Keratinocyte (primary cell): ENCODE measurements around the gene PSMB11. TPM values are rescaled to one million over a fixed set of nuclear protein-coding genes. Genes with fewer than 3 reads are reported as not detected.

Experiments
- DNase-seq: peaks from one replicate; pipeline ENCODE4 v3.0.0-alpha.2; 2011; ENCODE audit warnings: low read depth, missing footprints, low spot score
- FAIRE-seq: peaks from 2 replicates; lab custom pipeline; 2011; peaks lifted over from hg19 to GRCh38; lab: Jason Lieb, UNC
- H2AFZ ChIP-seq: 2 replicates; pipeline ENCODE4 v1.6.0; 2012; ENCODE audit warnings: low read length, control low read depth, inconsistent platforms; ENCODE audit not compliant: control insufficient read depth
- H3K27ac ChIP-seq: 2 replicates; pipeline ENCODE4 v1.5.1; 2011; ENCODE audit warnings: low read length; ENCODE audit not compliant: control insufficient read depth, insufficient read depth
- H3K27me3 ChIP-seq: 3 replicates; pipeline ENCODE4 v1.6.0; 2011; ENCODE audit warnings: low read length; ENCODE audit not compliant: control insufficient read depth, insufficient read depth; ENCODE audit errors: extremely low read depth
- H3K36me3 ChIP-seq, 2 experiments: 2 replicates in 1 of 2; 3 replicates in 1 of 2; pipeline ENCODE4 v1.5.1; 2011; ENCODE audit warnings: low read length in 2 of 2, mild to moderate bottlenecking in 1 of 2; ENCODE audit not compliant: control insufficient read depth in 2 of 2, insufficient read depth in 2 of 2; ENCODE audit errors: extremely low read depth in 1 of 2
- H3K4me1 ChIP-seq: 3 replicates; pipeline ENCODE4 v1.5.1; 2011; ENCODE audit warnings: low read length; ENCODE audit not compliant: control insufficient read depth, insufficient read depth; ENCODE audit errors: extremely low read depth
- H3K4me2 ChIP-seq: 3 replicates; pipeline ENCODE4 v1.6.0; 2011; ENCODE audit warnings: low read depth, low read length; ENCODE audit not compliant: control insufficient read depth, insufficient read depth; ENCODE audit errors: extremely low read depth
- H3K4me3 ChIP-seq, 3 experiments: fragments of 200-600 bp in 1 of 3; sonication (generic) in 1 of 3; 2 replicates in 2 of 3; 3 replicates in 1 of 3; pipeline ENCODE4 v1.5.1; 2011 to 2016; ENCODE audit warnings: low read length in 3 of 3, mild to moderate bottlenecking in 3 of 3, control low read depth in 2 of 3, inconsistent platforms in 1 of 3, low read depth in 1 of 3, mixed read lengths in 1 of 3, mixed run types in 1 of 3, moderate library complexity in 1 of 3; ENCODE audit not compliant: control insufficient read depth in 2 of 3, insufficient read depth in 2 of 3; ENCODE audit errors: extremely low read depth in 1 of 3
- H3K79me2 ChIP-seq: 2 replicates; pipeline ENCODE4 v1.6.0; 2012; ENCODE audit warnings: low read length; ENCODE audit not compliant: control insufficient read depth, insufficient read depth
- H3K9ac ChIP-seq: 3 replicates; pipeline ENCODE4 v1.6.0; 2011; ENCODE audit warnings: low read length; ENCODE audit not compliant: control insufficient read depth, insufficient read depth; ENCODE audit errors: extremely low read depth
- H3K9me1 ChIP-seq: 3 replicates; pipeline ENCODE4 v1.6.0; 2011; ENCODE audit warnings: low read length; ENCODE audit not compliant: control insufficient read depth, insufficient read depth; ENCODE audit errors: extremely low read depth
- H3K9me3 ChIP-seq: 2 replicates; pipeline ENCODE4 v1.5.1; 2012; ENCODE audit warnings: low read depth, low read length; ENCODE audit not compliant: control insufficient read depth
- H4K20me1 ChIP-seq: 3 replicates; pipeline ENCODE4 v1.6.0; 2011; ENCODE audit warnings: low read length; ENCODE audit not compliant: control insufficient read depth, insufficient read depth; ENCODE audit errors: extremely low read depth
- EZH2 ChIP-seq: IDR thresholded peaks from one replicate; pipeline ENCODE4 v1.6.1; 2012; ENCODE audit warnings: inconsistent platforms, mild to moderate bottlenecking, low read length, moderate library complexity
- dilution Hi-C: fragments of 300-500 bp; cut with MboI; formaldehyde crosslinking; loops from one replicate; pipeline ENCODE4 v1.7.0; 2020; ENCODE audit warnings: low sequenced_read_pairs; ENCODE audit not compliant: extremely low pct_ligation_motif_present
- polyA plus RNA-seq, 5 experiments: library from polyadenylated mRNA; depleted of rRNA in 3 of 5; stranded (reverse) in 3 of 5; stranded (forward) in 1 of 5; unstranded in 1 of 5; fragments of >200 nt; gene quantifications; 1 replicate in 1 of 5; 2 replicates in 3 of 5; 3 replicates in 1 of 5; pipeline versions ENCODE4 v1.2.1 to v1.2.3, GENCODE V29; 2011 to 2012; ENCODE audit warnings: missing spikeins in 2 of 5, low read depth in 1 of 5, low replicate concordance in 1 of 5
- TF ChIP-seq, protein P1 (sequence below), 3 experiments: IDR thresholded peaks in 1 of 3; conservative IDR thresholded peaks in 1 of 3; optimal IDR thresholded peaks in 1 of 3; 2 replicates in 2 of 3; 3 replicates in 1 of 3; pipeline versions ENCODE3 to v1.5.1; 2011; ENCODE audit warnings: low read length in 3 of 3, mild to moderate bottlenecking in 3 of 3, moderate library complexity in 2 of 3, control low read depth in 1 of 3, inconsistent platforms in 1 of 3; ENCODE audit not compliant: insufficient read depth in 2 of 3; ENCODE audit errors: extremely low read depth in 1 of 3

PSMB11 gene
- polyA plus RNA-seq, 1 donor (not counting 4 experiments of a cell fraction or from before 2014, with no cell fraction given), result not detected

DNA sequence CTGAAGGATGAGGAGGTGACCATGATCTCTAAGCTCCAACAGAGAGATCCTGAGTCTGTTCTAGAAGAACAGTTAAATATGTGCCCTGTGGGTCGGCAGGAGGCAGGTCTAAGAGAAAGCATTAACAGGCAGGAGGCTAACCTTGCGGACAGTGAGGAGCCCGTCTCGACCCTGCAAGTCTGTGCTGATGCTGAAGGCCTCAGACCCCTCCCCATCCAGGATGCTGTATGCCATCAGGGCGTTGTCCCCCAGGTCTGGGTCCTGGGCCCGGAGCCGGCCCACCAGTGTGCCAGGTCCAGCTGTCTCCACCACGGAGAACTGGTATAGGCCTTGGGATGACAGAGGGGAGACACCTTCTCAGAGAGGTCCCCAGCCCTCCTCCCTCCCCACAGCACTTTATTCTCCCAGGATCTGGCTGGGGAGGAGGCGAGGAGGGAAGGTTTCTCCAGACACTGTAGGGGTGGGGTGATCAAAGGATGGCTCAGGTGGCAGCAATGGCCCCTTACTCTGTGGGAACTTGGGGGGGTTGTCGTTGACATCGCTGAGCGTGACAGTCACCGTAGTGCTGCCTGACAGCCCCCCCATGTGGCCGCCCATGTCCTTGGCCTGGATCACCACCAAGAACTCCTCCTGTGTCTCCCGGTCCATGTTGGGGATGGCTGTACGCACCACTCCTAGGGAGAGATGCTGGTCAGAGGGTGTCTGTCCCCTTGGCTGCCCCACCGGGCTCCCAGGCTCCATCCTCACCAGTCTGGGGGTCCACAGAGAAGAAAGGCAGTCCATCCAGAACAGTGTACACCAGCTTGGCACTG is 12.2 kb downstream of the PSMB11 start:
- H3K9ac ChIP-seq, result no peak overlapping the region
- TF ChIP-seq, protein P1, sequence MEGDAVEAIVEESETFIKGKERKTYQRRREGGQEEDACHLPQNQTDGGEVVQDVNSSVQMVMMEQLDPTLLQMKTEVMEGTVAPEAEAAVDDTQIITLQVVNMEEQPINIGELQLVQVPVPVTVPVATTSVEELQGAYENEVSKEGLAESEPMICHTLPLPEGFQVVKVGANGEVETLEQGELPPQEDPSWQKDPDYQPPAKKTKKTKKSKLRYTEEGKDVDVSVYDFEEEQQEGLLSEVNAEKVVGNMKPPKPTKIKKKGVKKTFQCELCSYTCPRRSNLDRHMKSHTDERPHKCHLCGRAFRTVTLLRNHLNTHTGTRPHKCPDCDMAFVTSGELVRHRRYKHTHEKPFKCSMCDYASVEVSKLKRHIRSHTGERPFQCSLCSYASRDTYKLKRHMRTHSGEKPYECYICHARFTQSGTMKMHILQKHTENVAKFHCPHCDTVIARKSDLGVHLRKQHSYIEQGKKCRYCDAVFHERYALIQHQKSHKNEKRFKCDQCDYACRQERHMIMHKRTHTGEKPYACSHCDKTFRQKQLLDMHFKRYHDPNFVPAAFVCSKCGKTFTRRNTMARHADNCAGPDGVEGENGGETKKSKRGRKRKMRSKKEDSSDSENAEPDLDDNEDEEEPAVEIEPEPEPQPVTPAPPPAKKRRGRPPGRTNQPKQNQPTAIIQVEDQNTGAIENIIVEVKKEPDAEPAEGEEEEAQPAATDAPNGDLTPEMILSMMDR (optimal IDR thresholded peaks at IDR 0.05 in 1 of 3, IDR thresholded peaks at IDR 0.05 in 1 of 3, conservative IDR thresholded peaks at IDR 0.05 in 1 of 3; ENCODE audit: extremely low read depth in 1 of 3, insufficient read depth in 2 of 3, low read length in 3 of 3), result peak in 1 of 3 experiments; percentile 40
- TF ChIP-seq EZH2, result no peak
- no peak overlapping the region for H3K27ac ChIP-seq
- no peak overlapping the region for H2AFZ ChIP-seq
- dilution Hi-C loops, result no loop called here
- H3K36me3 ChIP-seq, result peaks cover 2 to 5% of the 10 kb centered on the region in 2 experiments
- no peak overlapping the region for H3K4me3 ChIP-seq
- peaks cover 25% of the 10 kb centered on the region for H3K4me1 ChIP-seq
- H3K9me3 ChIP-seq, result no peaks in the 10 kb centered on the region
- H4K20me1 ChIP-seq, result no peaks in the 10 kb centered on the region
- no peaks in the 10 kb centered on the region for H3K9me1 ChIP-seq
- no peaks in the 10 kb centered on the region for H3K27me3 ChIP-seq
- DNase-seq (no peak), FAIRE-seq (no peak)
- H3K4me2 ChIP-seq, result no peak overlapping the region
- H3K79me2 ChIP-seq, result no peaks in the 10 kb centered on the region

DNA sequence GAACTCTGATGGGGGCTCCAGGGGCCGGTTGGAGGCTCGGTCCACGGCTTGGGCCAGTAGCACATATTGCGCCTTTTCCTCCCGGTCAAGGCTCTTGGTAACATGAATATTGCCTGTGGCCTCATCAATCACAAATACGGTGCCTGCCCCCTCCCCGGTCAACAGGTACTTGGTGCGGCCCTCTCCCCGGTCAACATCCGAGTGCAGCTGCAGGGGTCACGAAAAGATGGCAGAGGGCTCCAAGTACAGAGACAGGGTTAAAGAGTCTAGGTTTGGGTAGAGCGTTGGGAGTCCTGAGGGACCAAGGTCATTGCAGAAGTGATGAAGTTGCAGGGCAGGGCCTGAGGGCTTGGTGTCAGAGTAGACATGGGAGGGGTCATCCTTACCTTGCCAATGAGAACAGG is 13.1 kb downstream of the PSMB11 start:
- Histone ChIP-seq H3K36me3 (peaks cover 8 to 9% of the 10 kb centered on the region in 2 experiments), H3K9me1 (no peaks in the 10 kb centered on the region), H3K27me3 (no peaks in the 10 kb centered on the region), H4K20me1 (no peaks in the 10 kb centered on the region), H3K9ac (no peak overlapping the region), H2AFZ (no peak overlapping the region), H3K4me2 (no peak overlapping the region), H3K4me3 (no peak overlapping the region), H3K27ac (no peak overlapping the region), H3K4me1 (peaks cover 25% of the 10 kb centered on the region), H3K9me3 (no peaks in the 10 kb centered on the region), H3K79me2 (no peaks in the 10 kb centered on the region)
- FAIRE-seq (no peak), DNase-seq (no peak)
- dilution Hi-C loops, result no loop called here
- TF ChIP-seq, protein P1 (optimal IDR thresholded peaks at IDR 0.05 in 1 of 3, IDR thresholded peaks at IDR 0.05 in 1 of 3, conservative IDR thresholded peaks at IDR 0.05 in 1 of 3; ENCODE audit: extremely low read depth in 1 of 3, insufficient read depth in 2 of 3, low read length in 3 of 3), result no peak
- TF ChIP-seq EZH2, result no peak
